Astrocyte (in vitro differentiated cells and primary cell): ENCODE data around the gene PLXNB1. TPM values are rescaled to one million over a fixed set of nuclear protein-coding genes. Genes with fewer than 3 reads are reported as not detected.

ENCODE experiments used
- DNase-seq: peaks from one replicate; pipeline ENCODE4 v3.0.0-alpha.2; 2010; ENCODE audit warnings: low read depth
- FAIRE-seq: peaks from 2 replicates; lab custom pipeline; 2011; peaks lifted over from hg19 to GRCh38; lab: Jason Lieb, UNC
- H2AFZ ChIP-seq: 2 replicates; pipeline ENCODE4 v1.6.0; 2012; ENCODE audit warnings: low read depth, low read length, inconsistent platforms
- H3K27ac ChIP-seq: 2 replicates; pipeline ENCODE4 v1.5.1; 2011; ENCODE audit warnings: low read depth, low read length, inconsistent platforms
- H3K27me3 ChIP-seq: 2 replicates; pipeline ENCODE4 v1.6.0; 2011; ENCODE audit warnings: low read length, inconsistent platforms; ENCODE audit not compliant: insufficient read depth
- H3K36me3 ChIP-seq: 2 replicates; pipeline ENCODE4 v1.5.1; 2011; ENCODE audit warnings: low read length, inconsistent platforms; ENCODE audit not compliant: insufficient read depth
- H3K4me1 ChIP-seq: 2 replicates; pipeline ENCODE4 v1.5.1; 2011; ENCODE audit warnings: low read length, inconsistent platforms; ENCODE audit not compliant: insufficient read depth
- H3K4me2 ChIP-seq: 2 replicates; pipeline ENCODE4 v1.6.0; 2012; ENCODE audit warnings: low read length, inconsistent platforms
- H3K4me3 ChIP-seq: 2 replicates; pipeline ENCODE4 v1.5.1; 2011; ENCODE audit warnings: low read depth, mild to moderate bottlenecking, low read length, inconsistent platforms; ENCODE audit not compliant: insufficient read depth
- H3K79me2 ChIP-seq: 2 replicates; pipeline ENCODE4 v1.6.0; 2012; ENCODE audit warnings: mild to moderate bottlenecking, low read length, inconsistent platforms; ENCODE audit not compliant: insufficient read depth
- H3K9ac ChIP-seq: 2 replicates; pipeline ENCODE4 v1.6.0; 2012; ENCODE audit warnings: mild to moderate bottlenecking, low read length, inconsistent platforms
- H3K9me3 ChIP-seq: 2 replicates; pipeline ENCODE4 v1.5.1; 2012; ENCODE audit warnings: low read depth, mild to moderate bottlenecking, low read length, inconsistent platforms; ENCODE audit not compliant: insufficient read depth
- H4K20me1 ChIP-seq: 2 replicates; pipeline ENCODE4 v1.6.0; 2012; ENCODE audit warnings: low read length, inconsistent platforms; ENCODE audit not compliant: insufficient read depth
- H3K27ac Mint-ChIP-seq: one replicate; pipeline ENCODE4 v1.8.0; 2021; ENCODE audit warnings: mild to moderate bottlenecking, mixed read lengths; ENCODE audit not compliant: unreplicated experiment
- H3K27me3 Mint-ChIP-seq: one replicate; pipeline ENCODE4 v1.8.0; 2021; ENCODE audit warnings: low read depth, mixed read lengths; ENCODE audit not compliant: unreplicated experiment
- H3K36me3 Mint-ChIP-seq: one replicate; pipeline ENCODE4 v1.8.0; 2021; ENCODE audit warnings: low read depth, mixed read lengths; ENCODE audit not compliant: unreplicated experiment
- H3K4me1 Mint-ChIP-seq: one replicate; pipeline ENCODE4 v1.8.0; 2021; ENCODE audit warnings: low read depth, mixed read lengths; ENCODE audit not compliant: unreplicated experiment
- H3K4me3 Mint-ChIP-seq: one replicate; pipeline ENCODE4 v1.8.0; 2021; ENCODE audit warnings: mild to moderate bottlenecking, moderate library complexity, mixed read lengths; ENCODE audit not compliant: unreplicated experiment
- H3K9me3 Mint-ChIP-seq: one replicate; pipeline ENCODE4 v1.8.0; 2021; ENCODE audit warnings: mild to moderate bottlenecking, mixed read lengths; ENCODE audit not compliant: unreplicated experiment
- EZH2 ChIP-seq: IDR thresholded peaks from 2 replicates; pipeline ENCODE4 v1.6.1; 2012; ENCODE audit warnings: mild to moderate bottlenecking, low read length, inconsistent platforms; ENCODE audit not compliant: insufficient read depth
- total RNA-seq: library from RNA; stranded (reverse); gene quantifications from 2 replicates; pipeline ENCODE4 v1.2.1, GENCODE V29; 2021
- TF ChIP-seq, protein P1 (sequence below): IDR thresholded peaks from 2 replicates; pipeline ENCODE4 v1.5.1; 2011; ENCODE audit warnings: low read depth, mild to moderate bottlenecking, inconsistent platforms, low read length, moderate library complexity; ENCODE audit not compliant: insufficient read depth

Gene PLXNB1
- total RNA-seq, 1 donor from 2014 or later = 59.2 TPM

GRCh38 chr3:48422681-48423080 lies 7.2 kb downstream of the PLXNB1 start:
- peaks cover 10% of the 10 kb centered on the region for H3K36me3 Mint-ChIP-seq
- H3K9me3 Mint-ChIP-seq = no peaks in the 10 kb centered on the region
- Histone ChIP-seq H3K9me3 (no peaks in the 10 kb centered on the region), H3K79me2 (peaks cover 40% of the 10 kb centered on the region), H3K27ac (no peak overlapping the region), H3K4me2 (no peak overlapping the region), H3K36me3 (no peaks in the 10 kb centered on the region), H3K27me3 (no peaks in the 10 kb centered on the region), H3K4me3 (no peak overlapping the region), H2AFZ (no peak overlapping the region), H4K20me1 (peaks cover 83% of the 10 kb centered on the region), H3K9ac (no peak overlapping the region), H3K4me1 (peaks cover 27% of the 10 kb centered on the region)
- no peaks in the 10 kb centered on the region for H3K27me3 Mint-ChIP-seq
- H3K27ac Mint-ChIP-seq = no peak overlapping the region
- no peak overlapping the region for H3K4me3 Mint-ChIP-seq
- DNase-seq (no peak), FAIRE-seq (no peak)
- TF ChIP-seq, protein P1, sequence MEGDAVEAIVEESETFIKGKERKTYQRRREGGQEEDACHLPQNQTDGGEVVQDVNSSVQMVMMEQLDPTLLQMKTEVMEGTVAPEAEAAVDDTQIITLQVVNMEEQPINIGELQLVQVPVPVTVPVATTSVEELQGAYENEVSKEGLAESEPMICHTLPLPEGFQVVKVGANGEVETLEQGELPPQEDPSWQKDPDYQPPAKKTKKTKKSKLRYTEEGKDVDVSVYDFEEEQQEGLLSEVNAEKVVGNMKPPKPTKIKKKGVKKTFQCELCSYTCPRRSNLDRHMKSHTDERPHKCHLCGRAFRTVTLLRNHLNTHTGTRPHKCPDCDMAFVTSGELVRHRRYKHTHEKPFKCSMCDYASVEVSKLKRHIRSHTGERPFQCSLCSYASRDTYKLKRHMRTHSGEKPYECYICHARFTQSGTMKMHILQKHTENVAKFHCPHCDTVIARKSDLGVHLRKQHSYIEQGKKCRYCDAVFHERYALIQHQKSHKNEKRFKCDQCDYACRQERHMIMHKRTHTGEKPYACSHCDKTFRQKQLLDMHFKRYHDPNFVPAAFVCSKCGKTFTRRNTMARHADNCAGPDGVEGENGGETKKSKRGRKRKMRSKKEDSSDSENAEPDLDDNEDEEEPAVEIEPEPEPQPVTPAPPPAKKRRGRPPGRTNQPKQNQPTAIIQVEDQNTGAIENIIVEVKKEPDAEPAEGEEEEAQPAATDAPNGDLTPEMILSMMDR = no peak
- no peak for TF ChIP-seq EZH2
- peaks cover 23% of the 10 kb centered on the region for H3K4me1 Mint-ChIP-seq

GRCh38 chr3:48422272-48422671 lies 7.6 kb downstream of the PLXNB1 start:
- FAIRE-seq (no peak), DNase-seq (no peak)
- Histone ChIP-seq H3K9ac (no peak overlapping the region), H2AFZ (no peak overlapping the region), H3K9me3 (no peaks in the 10 kb centered on the region), H3K27me3 (no peaks in the 10 kb centered on the region), H3K36me3 (no peaks in the 10 kb centered on the region), H3K79me2 (peaks cover 36% of the 10 kb centered on the region), H3K27ac (no peak overlapping the region), H3K4me2 (no peak overlapping the region), H3K4me3 (no peak overlapping the region), H4K20me1 (peaks cover 79% of the 10 kb centered on the region), H3K4me1 (peaks cover 23% of the 10 kb centered on the region)
- TF ChIP-seq, protein P1 = no peak
- TF ChIP-seq EZH2 = no peak
- no peak overlapping the region for H3K27ac Mint-ChIP-seq
- no peaks in the 10 kb centered on the region for H3K9me3 Mint-ChIP-seq
- peaks cover 19% of the 10 kb centered on the region for H3K4me1 Mint-ChIP-seq
- peaks cover 10% of the 10 kb centered on the region for H3K36me3 Mint-ChIP-seq
- H3K4me3 Mint-ChIP-seq = no peak overlapping the region
- no peaks in the 10 kb centered on the region for H3K27me3 Mint-ChIP-seq

DNA sequence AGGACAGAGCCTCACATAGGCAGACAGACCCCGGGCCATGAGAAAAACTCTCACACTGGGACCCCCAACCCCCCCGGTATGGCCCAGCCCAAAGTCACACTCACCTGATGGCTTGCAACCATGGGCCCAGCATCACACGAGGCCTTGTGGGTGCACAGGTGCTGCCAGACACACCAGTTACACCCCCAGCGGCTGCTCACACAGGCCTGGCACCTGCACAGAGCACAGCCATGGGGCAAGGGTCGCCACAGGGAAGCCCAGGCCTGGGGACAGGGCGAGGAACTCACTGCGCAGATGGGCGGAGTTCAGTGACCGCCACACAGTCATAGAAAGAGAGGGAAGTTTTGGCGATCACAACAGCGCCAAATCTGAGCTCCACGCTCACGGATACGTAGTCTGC lies 9.3 kb downstream of the PLXNB1 start:
- Histone ChIP-seq H3K4me1 (peaks cover 7% of the 10 kb centered on the region), H3K27ac (no peak overlapping the region), H3K4me2 (no peak overlapping the region), H3K9ac (no peak overlapping the region), H2AFZ (no peak overlapping the region), H3K36me3 (no peaks in the 10 kb centered on the region), H3K79me2 (peaks cover 19% of the 10 kb centered on the region), H3K27me3 (no peaks in the 10 kb centered on the region), H4K20me1 (peaks cover 68% of the 10 kb centered on the region), H3K4me3 (no peak overlapping the region), H3K9me3 (no peaks in the 10 kb centered on the region)
- Mint-ChIP-seq H3K27ac (no peak overlapping the region), H3K4me1 (peaks cover 10% of the 10 kb centered on the region), H3K4me3 (no peak overlapping the region), H3K36me3 (peaks cover 14% of the 10 kb centered on the region), H3K9me3 (no peaks in the 10 kb centered on the region), H3K27me3 (no peaks in the 10 kb centered on the region)
- DNase-seq (no peak), FAIRE-seq (no peak)
- no peak for TF ChIP-seq EZH2
- TF ChIP-seq, protein P1 = no peak
